Pancreas (tissue), 10 donors: ENCODE measurements around the gene TMEM143. TPM values are rescaled to one million over a fixed set of nuclear protein-coding genes. Genes with fewer than 3 reads are reported as not detected.
A peak's percentile ranks its signal among the peaks of the same experiment; 100 is the strongest.

Source experiments
- ATAC-seq, 4 donors: fragments of 200-7000 bp; cut with Tn5 transposase; one replicate each; pipeline versions ENCODE4 v1.8.0 to v1.9.1; 2020; ENCODE audit warnings: mild to moderate bottlenecking in 4 of 4, moderate library complexity in 4 of 4
- DNase-seq, 6 donors: peaks; one replicate each; pipeline ENCODE4 v3.0.0-alpha.2; 2020
- FAIRE-seq: peaks from 2 replicates; lab custom pipeline; 2012; peaks lifted over from hg19 to GRCh38; lab: Jason Lieb, UNC
- H3K27ac ChIP-seq, 4 donors: fragments of 200-600 bp; sonication (generic); 1 replicate in 3 of 4; 2 replicates in 1 of 4; pipeline versions ENCODE4 v1.5.0 to v1.8.0; 2020
- H3K27me3 ChIP-seq, 4 donors: fragments of 200-600 bp; one replicate each; pipeline ENCODE4 v1.8.0; 2021
- H3K36me3 ChIP-seq, 3 donors: fragments of 200-600 bp; sonication (generic) in 1 of 3; one replicate each; pipeline versions ENCODE4 v1.5.0 to v1.8.0; 2020 to 2021
- H3K4me1 ChIP-seq, 3 donors: fragments of 200-600 bp; one replicate each; pipeline ENCODE4 v1.8.0; 2021
- H3K4me3 ChIP-seq, 4 donors: fragments of 200-600 bp; sonication (generic) in 2 of 4; one replicate each; pipeline versions ENCODE4 v1.5.0 to v1.8.0; 2020 to 2021
- H3K9me3 ChIP-seq, 4 donors: fragments of 200-600 bp; one replicate each; pipeline ENCODE4 v1.8.0; 2021
- WGBS, 2 donors: extraction: QIAGEN DNeasy Blood & Tissue Kit; methylation state at CpG; one replicate each; pipeline ENCODE4 v1.1.7; 2013; 5-methylcytosine and 5-hydroxymethylcytosine counted together
- intact Hi-C, 3 donors: fragments of 100-400 bp; cut with DNase I; formaldehyde crosslinking; loops; one replicate each; pipeline versions ENCODE4 v1.11.1 to v1.14.2; 2022
- polyA plus RNA-seq, 2 donors: library from polyadenylated mRNA; stranded (reverse); fragments of 200-250 nt; gene quantifications; one replicate each; pipeline ENCODE4 v1.2.3, GENCODE V29; 2013
- total RNA-seq, 6 donors: library from RNA; stranded (reverse); fragmentation: NEBNext Ultra II Directional in 4 of 6; extraction: Animal tissue kit (Norgen Biotek cat#: 25700) in 4 of 6; gene quantifications; one replicate each; pipeline versions ENCODE4 v1.2.1 to v1.2.4, GENCODE V29; 2021 to 2023
- TF ChIP-seq, protein P1 (sequence below), 4 donors: fragments of 200-600 bp; sonication (generic) in 3 of 4; IDR thresholded peaks; one replicate each; pipeline versions ENCODE4 v1.5.0 to v1.8.0; 2021; ENCODE audit warnings: antibody characterized with exemption in 4 of 4
- donor health status: healthy with polysubstance abuse.
- donor health status: DM: no; HTN: no; CAD: no; lungs with moderate emphysema.
- donor health status: DM: no; HTN: no; CAD: no.
- donor health status: control.
- donor health status: control.
- donor health status: Bipolar disorder and iron deficiency.
- donor health status: DM: yes; HTN: yes; CAD: no.
- donor health status: DM: no; HTN: no; CAD: no.
- donor health status: DM: no; HTN: no; CAD: no.
- donor health status: DM: yes; HTN: yes; CAD: no.

The TMEM143 gene
- total and polyA plus RNA-seq, 8 donors: 3.3 to 11.2 (median 5.1) TPM

DNA sequence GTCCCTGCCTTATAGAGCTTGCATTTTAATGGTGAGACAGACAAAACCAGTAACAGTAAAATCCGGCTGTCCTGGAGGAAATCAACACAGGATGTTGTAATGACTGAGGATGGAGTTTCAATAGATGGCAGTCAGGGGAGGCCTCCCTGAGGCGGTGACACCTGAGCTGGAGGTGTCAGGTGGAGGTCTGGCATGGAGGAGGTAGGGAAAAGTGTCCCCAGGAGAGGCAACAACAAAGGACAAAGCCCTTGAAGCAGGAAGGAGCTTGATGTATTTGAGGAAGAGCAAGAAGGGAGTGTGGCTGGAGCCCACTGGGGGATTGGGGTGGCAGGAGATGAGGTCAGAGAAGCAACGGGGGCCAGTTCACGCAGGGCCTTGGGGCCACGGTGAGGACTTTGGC, 37.5 kb upstream of the TMEM143 start:
- ATAC-seq (no peak), FAIRE-seq (no peak), DNase-seq (no peak)
- H3K27ac ChIP-seq: no peak overlapping the region
- no peaks in the 10 kb centered on the region for H3K4me1 ChIP-seq
- peaks cover 0 to 10% (median under 1%) of the 10 kb centered on the region in 4 donors for H3K27me3 ChIP-seq
- TF ChIP-seq, protein P1, sequence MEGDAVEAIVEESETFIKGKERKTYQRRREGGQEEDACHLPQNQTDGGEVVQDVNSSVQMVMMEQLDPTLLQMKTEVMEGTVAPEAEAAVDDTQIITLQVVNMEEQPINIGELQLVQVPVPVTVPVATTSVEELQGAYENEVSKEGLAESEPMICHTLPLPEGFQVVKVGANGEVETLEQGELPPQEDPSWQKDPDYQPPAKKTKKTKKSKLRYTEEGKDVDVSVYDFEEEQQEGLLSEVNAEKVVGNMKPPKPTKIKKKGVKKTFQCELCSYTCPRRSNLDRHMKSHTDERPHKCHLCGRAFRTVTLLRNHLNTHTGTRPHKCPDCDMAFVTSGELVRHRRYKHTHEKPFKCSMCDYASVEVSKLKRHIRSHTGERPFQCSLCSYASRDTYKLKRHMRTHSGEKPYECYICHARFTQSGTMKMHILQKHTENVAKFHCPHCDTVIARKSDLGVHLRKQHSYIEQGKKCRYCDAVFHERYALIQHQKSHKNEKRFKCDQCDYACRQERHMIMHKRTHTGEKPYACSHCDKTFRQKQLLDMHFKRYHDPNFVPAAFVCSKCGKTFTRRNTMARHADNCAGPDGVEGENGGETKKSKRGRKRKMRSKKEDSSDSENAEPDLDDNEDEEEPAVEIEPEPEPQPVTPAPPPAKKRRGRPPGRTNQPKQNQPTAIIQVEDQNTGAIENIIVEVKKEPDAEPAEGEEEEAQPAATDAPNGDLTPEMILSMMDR (IDR thresholded peaks at IDR 0.05): no peak
- no peaks in the 10 kb centered on the region for H3K36me3 ChIP-seq
- no peak overlapping the region for H3K4me3 ChIP-seq
- 81 to 83% methylated on average over 5 of the region's 5 CpGs for WGBS, 2 donors
- intact Hi-C loops: no loop called here
- H3K9me3 ChIP-seq: no peaks in the 10 kb centered on the region

DNA sequence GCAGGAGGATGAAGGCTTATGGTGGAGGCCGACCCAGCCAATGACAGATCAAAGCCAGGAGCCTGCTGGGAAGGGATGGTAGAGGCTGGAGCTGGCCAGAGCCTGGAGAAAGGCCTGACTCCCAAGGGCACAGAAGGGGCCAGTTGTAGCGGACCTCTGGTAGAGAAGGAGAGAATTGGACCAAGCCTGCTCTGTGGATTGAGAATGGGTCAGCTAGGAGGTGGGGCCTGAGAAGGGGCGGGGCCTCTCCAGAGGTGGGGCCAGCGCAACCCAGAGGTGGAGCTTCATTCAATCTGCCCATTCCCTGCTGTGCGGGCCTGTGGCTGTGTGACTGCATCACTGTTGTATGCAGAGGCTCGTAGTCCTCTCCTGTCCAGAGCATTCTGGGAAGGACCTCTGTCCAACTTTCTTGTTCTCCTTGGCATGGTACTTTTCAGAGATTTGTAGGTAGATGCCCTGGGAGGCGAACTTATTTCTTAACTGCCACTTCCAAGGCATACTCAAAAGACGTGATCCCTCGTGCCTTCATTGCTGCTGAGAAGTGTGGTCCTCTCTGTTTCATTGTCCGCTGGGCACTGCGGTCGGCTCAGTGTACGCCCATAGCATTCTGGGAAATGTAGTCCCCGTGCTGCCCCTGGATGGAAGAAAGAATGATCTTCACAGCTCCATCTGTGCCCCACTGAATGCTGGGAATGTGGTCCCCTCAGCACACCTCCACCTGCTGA, 36.4 kb upstream of the TMEM143 start:
- FAIRE-seq (no peak), ATAC-seq (peak; percentile 27 to 67 (median 56)), DNase-seq (peak in 2 of 6 donors; percentile 46 to 49)
- Histone ChIP-seq H3K4me3 (no peak overlapping the region), H3K9me3 (no peaks in the 10 kb centered on the region), H3K27ac (no peak overlapping the region), H3K27me3 (peaks cover 0 to 8% (median 2%) of the 10 kb centered on the region in 4 donors), H3K36me3 (no peaks in the 10 kb centered on the region), H3K4me1 (no peaks in the 10 kb centered on the region)
- intact Hi-C loops: no loop called here
- TF ChIP-seq, protein P1 (IDR thresholded peaks at IDR 0.05): no peak
- 42 to 54% methylated on average over 14 of the region's 14 CpGs for WGBS, 2 donors

DNA sequence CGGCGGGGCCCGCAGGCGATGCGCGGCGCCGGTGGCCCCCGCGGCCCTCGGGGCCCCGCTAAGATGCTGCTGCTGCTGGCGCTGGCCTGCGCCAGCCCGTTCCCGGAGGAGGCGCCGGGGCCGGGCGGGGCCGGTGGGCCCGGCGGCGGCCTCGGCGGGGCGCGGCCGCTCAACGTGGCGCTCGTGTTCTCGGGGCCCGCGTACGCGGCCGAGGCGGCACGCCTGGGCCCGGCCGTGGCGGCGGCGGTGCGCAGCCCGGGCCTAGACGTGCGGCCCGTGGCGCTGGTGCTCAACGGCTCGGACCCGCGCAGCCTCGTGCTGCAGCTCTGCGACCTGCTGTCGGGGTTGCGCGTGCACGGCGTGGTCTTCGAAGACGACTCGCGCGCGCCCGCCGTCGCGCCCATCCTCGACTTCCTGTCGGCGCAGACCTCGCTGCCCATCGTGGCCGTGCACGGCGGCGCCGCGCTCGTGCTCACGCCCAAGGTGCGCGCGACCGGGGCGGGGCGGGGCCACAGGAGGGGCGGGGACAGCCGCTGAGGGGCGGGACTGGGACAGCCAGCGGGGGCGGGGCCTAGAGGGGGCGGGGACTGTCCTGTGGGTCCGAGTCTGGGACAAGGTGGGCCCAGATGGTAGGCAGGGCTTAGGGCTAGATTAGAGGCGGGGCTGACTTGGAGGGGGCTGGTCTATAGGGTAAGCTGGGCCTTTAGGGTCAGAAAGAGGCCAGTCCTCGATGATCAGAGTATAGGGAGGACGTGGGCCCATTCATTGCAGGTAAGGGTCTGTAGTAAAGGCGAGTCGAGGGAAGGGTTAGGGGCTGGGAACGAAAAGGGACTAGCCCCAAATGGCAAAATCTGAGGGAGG, 34.9 kb upstream of the TMEM143 start:
- intact Hi-C loops: no loop called here
- DNase-seq: peak; percentile 42 to 86 (median 70)
- ATAC-seq: peak; percentile 58 to 79 (median 74)
- WGBS, 2 donors: 8 to 9% methylated on average over 87 to 104 of the region's 104 CpGs
- Histone ChIP-seq H3K27me3 (peaks cover 0 to 8% (median 2%) of the 10 kb centered on the region in 4 donors), H3K4me3 (peak overlapping the region in 2 of 4 donors; percentile 24 to 35), H3K27ac (no peak overlapping the region), H3K9me3 (no peaks in the 10 kb centered on the region), H3K4me1 (no peaks in the 10 kb centered on the region), H3K36me3 (no peaks in the 10 kb centered on the region)
- no peak for FAIRE-seq
- TF ChIP-seq, protein P1 (IDR thresholded peaks at IDR 0.05): no peak

DNA sequence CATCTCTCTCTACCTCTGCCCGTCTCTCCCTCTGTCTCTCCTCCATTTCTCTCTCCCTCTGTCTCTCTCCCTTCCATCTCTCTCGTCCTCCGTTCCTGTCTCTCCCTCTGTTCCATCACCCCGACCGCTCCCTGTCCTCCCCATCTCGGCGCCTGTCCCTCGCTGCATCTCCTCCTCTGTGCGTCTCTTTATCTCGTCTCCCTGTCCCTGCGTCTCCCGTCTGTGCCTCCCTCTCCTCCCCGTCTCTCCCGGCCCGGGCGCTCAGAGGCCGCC, 34.3 kb upstream of the TMEM143 start:
- no peak for ATAC-seq
- TF ChIP-seq, protein P1 (IDR thresholded peaks at IDR 0.05): no peak
- Histone ChIP-seq H3K4me1 (no peaks in the 10 kb centered on the region), H3K4me3 (peak overlapping the region in 2 of 4 donors; percentile 24 to 35), H3K27ac (no peak overlapping the region), H3K36me3 (no peaks in the 10 kb centered on the region), H3K27me3 (peaks cover 0 to 8% (median 2%) of the 10 kb centered on the region in 4 donors), H3K9me3 (no peaks in the 10 kb centered on the region)
- DNase-seq: no peak
- intact Hi-C loops: no loop called here
- no peak for FAIRE-seq
- 6 to 8% methylated on average over 17 of the region's 17 CpGs for WGBS, 2 donors
